SK-N-SH (cell line): ENCODE data around the gene ARG2. TPM values are rescaled to one million over a fixed set of nuclear protein-coding genes. Genes with fewer than 3 reads are reported as not detected.

Experiments used
- CTCF ChIA-PET: fragments of 300-600, 350-600 bp; formaldehyde crosslinking; extraction: SDS; loops from one replicate; lab custom pipeline; 2021; lab: Yijun Ruan, JAX
- POLR2A ChIA-PET: fragments of 350-600 bp; sonication (Branson Sonifier 250); formaldehyde crosslinking; extraction: SDS; loops from one replicate; lab custom pipeline; 2020; ENCODE audit warnings: antibody characterized with exemption, inconsistent platforms; lab: Yijun Ruan, JAX
- DNase-seq: peaks from one replicate; pipeline ENCODE4 v3.0.0; 2012
- H2AFZ ChIP-seq: fragments of 200-600 bp; sonication (generic); 2 replicates; pipeline ENCODE4 v1.8.1; 2016; ENCODE audit warnings: antibody characterized with exemption, mild to moderate bottlenecking, low read depth
- H3F3A ChIP-seq: fragments of 200-600 bp; sonication (generic); replicated peaks from 2 replicates; pipeline ENCODE3; 2016; ENCODE audit warnings: antibody characterized with exemption, mild to moderate bottlenecking; ENCODE audit not compliant: insufficient read depth
- H3K27ac ChIP-seq, 2 experiments: fragments of 200-500 bp in 1 of 2; fragments of 200-600 bp in 1 of 2; sonication (Bioruptor generic) in 1 of 2; sonication (generic), shearing (Covaris generic) in 1 of 2; 2 replicates each; pipeline versions ENCODE4 v1.5.1 to v1.6.1; 2014 to 2016; ENCODE audit warnings: low read depth in 2 of 2, inconsistent platforms in 1 of 2, low read length in 1 of 2, mild to moderate bottlenecking in 1 of 2, mixed read lengths in 1 of 2
- H3K27me3 ChIP-seq: fragments of 200-600 bp; sonication (generic), shearing (Covaris generic); 2 replicates; pipeline ENCODE4 v1.6.1; 2016; ENCODE audit warnings: mixed run types; ENCODE audit not compliant: insufficient read depth
- H3K36me3 ChIP-seq, 2 experiments: fragments of 200-500 bp in 1 of 2; fragments of 200-600 bp in 1 of 2; sonication (Bioruptor generic) in 1 of 2; sonication (generic) in 1 of 2; replicated peaks in 1 of 2; 2 replicates each; pipeline versions ENCODE3 to v1.5.1; 2014 to 2016; ENCODE audit warnings: low read length in 1 of 2, mild to moderate bottlenecking in 1 of 2; ENCODE audit not compliant: insufficient read depth in 2 of 2, control insufficient read depth in 1 of 2
- H3K4me1 ChIP-seq, 2 experiments: fragments of 200-500 bp in 1 of 2; fragments of 200-600 bp in 1 of 2; sonication (Bioruptor generic) in 1 of 2; sonication (generic), shearing (Covaris generic) in 1 of 2; 2 replicates each; pipeline versions ENCODE4 v1.5.1 to v1.6.1; 2014 to 2016; ENCODE audit warnings: low read depth in 1 of 2, low read length in 1 of 2, mixed run types in 1 of 2; ENCODE audit not compliant: insufficient read depth in 2 of 2, control insufficient read depth in 1 of 2
- H3K4me2 ChIP-seq: fragments of 200-600 bp; sonication (generic), shearing (Covaris generic); 2 replicates; pipeline ENCODE4 v1.6.1; 2017; ENCODE audit warnings: mixed run types
- H3K4me3 ChIP-seq, 2 experiments: fragments of 200-500 bp in 1 of 2; fragments of 200-600 bp in 1 of 2; sonication (Bioruptor generic) in 1 of 2; sonication (generic), shearing (Covaris generic) in 1 of 2; 2 replicates each; pipeline versions ENCODE4 v1.5.1 to v1.8.1; 2014 to 2016; ENCODE audit warnings: low read depth in 2 of 2, inconsistent platforms in 1 of 2, low read length in 1 of 2, mild to moderate bottlenecking in 1 of 2, mixed read lengths in 1 of 2, moderate library complexity in 1 of 2
- H3K79me2 ChIP-seq: fragments of 200-600 bp; sonication (generic); 2 replicates; pipeline ENCODE4 v1.8.1; 2017; ENCODE audit warnings: mild to moderate bottlenecking; ENCODE audit not compliant: insufficient read depth
- H3K9ac ChIP-seq: fragments of 200-600 bp; sonication (generic); 2 replicates; pipeline ENCODE4 v1.6.1; 2017; ENCODE audit warnings: mixed run types
- H3K9me2 ChIP-seq: fragments of 200-600 bp; sonication (generic); 2 replicates; pipeline ENCODE4 v1.6.1; 2017; ENCODE audit warnings: mixed run types
- H3K9me3 ChIP-seq: fragments of 200-600 bp; sonication (generic); 2 replicates; pipeline ENCODE4 v1.6.1; 2017; ENCODE audit warnings: mixed run types, mild to moderate bottlenecking, moderate library complexity
- H4K20me1 ChIP-seq: fragments of 200-600 bp; sonication (generic); 2 replicates; pipeline ENCODE4 v1.6.1; 2017; ENCODE audit warnings: mild to moderate bottlenecking, mixed run types; ENCODE audit not compliant: insufficient read depth
- CHD2 ChIP-seq: fragments of 150-350 bp; IDR thresholded peaks from 2 replicates; pipeline ENCODE4 v1.6.1; 2018; ENCODE audit warnings: low read length; ENCODE audit not compliant: partially characterized antibody
- EZH2phosphoT487 ChIP-seq: fragments of 200-600 bp; sonication (generic); IDR thresholded peaks from 2 replicates; pipeline ENCODE4 v1.6.1; 2017; ENCODE audit warnings: low read depth, mixed run types, mild to moderate bottlenecking, antibody characterized with exemption, moderate library complexity, borderline replicate concordance
- GATA2 ChIP-seq: sonication (generic); formaldehyde crosslinking; IDR thresholded peaks from 2 replicates; pipeline ENCODE4 v1.5.0; 2020; ENCODE audit warnings: mild to moderate bottlenecking, missing genetic modification reagents
- IRF3 ChIP-seq: fragments of 150-350 bp; IDR thresholded peaks from 2 replicates; pipeline ENCODE4 v1.6.1; 2016; ENCODE audit warnings: mild to moderate bottlenecking, low read depth, low read length
- NRF1 ChIP-seq: IDR thresholded peaks from 2 replicates; pipeline ENCODE4 v1.6.1; 2012; ENCODE audit warnings: low read depth, mild to moderate bottlenecking, low read length
- PBX3 ChIP-seq: IDR thresholded peaks from 2 replicates; pipeline ENCODE4; 2012
- POLR2AphosphoS5 ChIP-seq: IDR thresholded peaks from 2 replicates; pipeline ENCODE4 v1.6.1; 2012; ENCODE audit warnings: low read depth, low read length
- RAD21 ChIP-seq: IDR thresholded peaks from 2 replicates; pipeline ENCODE4 v1.6.1; 2012; ENCODE audit warnings: mild to moderate bottlenecking, low read length
- RCOR1 ChIP-seq: fragments of 150-350 bp; IDR thresholded peaks from 2 replicates; pipeline ENCODE4 v1.6.1; 2017; ENCODE audit warnings: antibody characterized with exemption, low read length
- REST ChIP-seq: IDR thresholded peaks from 2 replicates; pipeline ENCODE4 v1.6.1; 2012; ENCODE audit warnings: mild to moderate bottlenecking, low read depth, low read length, moderate library complexity
- RFX5 ChIP-seq: IDR thresholded peaks from 2 replicates; pipeline ENCODE4 v1.6.1; 2012; ENCODE audit warnings: mild to moderate bottlenecking, improper control_type of control experiment, low read length
- SIN3A ChIP-seq: IDR thresholded peaks from 2 replicates; pipeline ENCODE4 v1.6.1; 2012; ENCODE audit warnings: low read depth, mild to moderate bottlenecking, low read length, moderate library complexity, borderline replicate concordance
- TAF1 ChIP-seq: IDR thresholded peaks from 2 replicates; pipeline ENCODE4 v1.6.1; 2012; ENCODE audit warnings: low read depth, mild to moderate bottlenecking, low read length, moderate library complexity, borderline replicate concordance
- ZBTB33 ChIP-seq: IDR thresholded peaks from 2 replicates; pipeline ENCODE4 v1.4.0; 2012; ENCODE audit warnings: low read depth, borderline replicate concordance
- WGBS: methylation state at CpG from one replicate; pipeline ENCODE4 v1.1.6; 2017; ENCODE audit warnings: low lambda C conversion rate; 5-methylcytosine and 5-hydroxymethylcytosine counted together
- polyA plus RNA-seq, 3 experiments: library from polyadenylated mRNA; depleted of rRNA; stranded (reverse); fragments of >200 nt; gene quantifications; 2 replicates each; pipeline ENCODE4 v1.2.3, GENCODE V29; 2012

The ARG2 gene
- polyA plus RNA-seq, 1 of the 3 experiments (the other 2 are of a cell fraction) = 2.6 TPM

GRCh38 chr14:67638642-67639041, 18.9 kb downstream of the ARG2 start (continued):
- TF ChIP-seq REST = no peak
- no peak for TF ChIP-seq CHD2
- TF ChIP-seq TAF1 = no peak
- no peak for TF ChIP-seq ZBTB33
- no peak for TF ChIP-seq EZH2phosphoT487
- no peak for TF ChIP-seq NRF1
- no peak for TF ChIP-seq RAD21
- no peak for TF ChIP-seq RCOR1

- H2AFZ ChIP-seq = no peak overlapping the region
- TF ChIP-seq RCOR1 (no peak), TAF1 (no peak), GATA2 (no peak), ZBTB33 (no peak), SIN3A (no peak), POLR2AphosphoS5 (no peak), IRF3 (no peak), RFX5 (no peak), PBX3 (no peak)
- TF ChIP-seq, all 33 proteins: peak for 0
- no peak overlapping the region for H3K27ac ChIP-seq
- no peaks in the 10 kb centered on the region for H3F3A ChIP-seq
- H3K9ac ChIP-seq = no peak overlapping the region
- H3K79me2 ChIP-seq = no peaks in the 10 kb centered on the region
- no peak overlapping the region for H3K4me3 ChIP-seq
- 95% methylated on average over 1 of the region's 1 CpG for WGBS
- H3K9me3 ChIP-seq = no peaks in the 10 kb centered on the region
- peaks cover 0 to 11% of the 10 kb centered on the region in 2 experiments for H3K36me3 ChIP-seq
- no peaks in the 10 kb centered on the region for H3K27me3 ChIP-seq
- H3K4me1 ChIP-seq = no peaks in the 10 kb centered on the region
- DNase-seq = no peak
- no peaks in the 10 kb centered on the region for H4K20me1 ChIP-seq
- H3K9me2 ChIP-seq = no peaks in the 10 kb centered on the region
- ChIA-PET CTCF (interaction anchor here (1.1 to 1.2 kb wide), 2 partner anchors 23 to 25 kb away, joined by 3 to 6 read pairs; no protein-coding TSS in a partner anchor), POLR2A (no interaction called here)
- no peak overlapping the region for H3K4me2 ChIP-seq
Measured at GRCh38 chr14:67641480-67641879, 21.8 kb downstream of the ARG2 start.
